ENCODE data around the gene PDZK1IP1.
A peak's percentile ranks its signal among the peaks of the same experiment; 100 is the strongest.

The PDZK1IP1 gene

GRCh38 chr1:47214549-47214948 is 24.7 kb upstream of the PDZK1IP1 start:
- Histone ChIP-seq H3K27ac (no peak overlapping the region), H3K9me3 (no peaks in the 10 kb centered on the region), H3K27me3 (peaks cover 0 to 3% of the 10 kb centered on the region in 2 donors), H3K36me3 (no peaks in the 10 kb centered on the region), H3K4me3 (no peak overlapping the region), H3K4me1 (no peaks in the 10 kb centered on the region)
- intact Hi-C loops (cut with DNase I; ENCODE audit: low total_unique reads): no loop called here
- DNase-seq: no peak
- no peak for TF ChIP-seq CTCF (IDR thresholded peaks at IDR 0.05)

GRCh38 chr1:47213230-47213963 is 23.6 kb upstream of the PDZK1IP1 start:
- Histone ChIP-seq H3K27me3 (peaks cover 0 to 9% of the 10 kb centered on the region in 2 donors), H3K36me3 (no peaks in the 10 kb centered on the region), H3K27ac (no peak overlapping the region), H3K4me1 (no peaks in the 10 kb centered on the region), H3K9me3 (no peaks in the 10 kb centered on the region), H3K4me3 (no peak overlapping the region)
- no peak for TF ChIP-seq CTCF (IDR thresholded peaks at IDR 0.05)
- intact Hi-C loops (cut with DNase I; ENCODE audit: low total_unique reads): no loop called here
- DNase-seq: no peak

- intact Hi-C loops (cut with DNase I; ENCODE audit: low total_unique reads): no loop called here
These were observed 22.9 kb upstream of the PDZK1IP1 start for GRCh38 chr1:47212636-47213229.

GRCh38 chr1:47211796-47212269 is 22.0 kb upstream of the PDZK1IP1 start:
- no peak overlapping the region for H3K27ac ChIP-seq
- TF ChIP-seq CTCF (IDR thresholded peaks at IDR 0.05): no peak
- peak; percentile 52 to 73 for DNase-seq

More at GRCh38 chr1:47212636-47213229, 22.9 kb upstream of the PDZK1IP1 start:
- TF ChIP-seq CTCF (IDR thresholded peaks at IDR 0.05): no peak
- no peak for DNase-seq
- H3K36me3 ChIP-seq: no peaks in the 10 kb centered on the region
- no peaks in the 10 kb centered on the region for H3K4me1 ChIP-seq
- no peak overlapping the region for H3K4me3 ChIP-seq
- H3K27ac ChIP-seq: no peak overlapping the region
- no peaks in the 10 kb centered on the region for H3K9me3 ChIP-seq
- H3K27me3 ChIP-seq: peaks cover 0 to 15% of the 10 kb centered on the region in 2 donors

GRCh38 chr1:47210666-47211065 is 20.8 kb upstream of the PDZK1IP1 start:
- no peaks in the 10 kb centered on the region for H3K4me1 ChIP-seq

More at GRCh38 chr1:47211796-47212269, 22.0 kb upstream of the PDZK1IP1 start:
- H3K9me3 ChIP-seq: no peaks in the 10 kb centered on the region
- H3K4me3 ChIP-seq: no peak overlapping the region
- peaks cover 0 to 16% of the 10 kb centered on the region in 2 donors for H3K27me3 ChIP-seq
- H3K4me1 ChIP-seq: no peaks in the 10 kb centered on the region
- H3K36me3 ChIP-seq: no peaks in the 10 kb centered on the region
- intact Hi-C loops (cut with DNase I; ENCODE audit: low total_unique reads): no loop called here

More at GRCh38 chr1:47210666-47211065, 20.8 kb upstream of the PDZK1IP1 start:
- no peak overlapping the region for H3K27ac ChIP-seq
- H3K36me3 ChIP-seq: no peaks in the 10 kb centered on the region
- intact Hi-C loops (cut with DNase I; ENCODE audit: low total_unique reads): no loop called here
- no peaks in the 10 kb centered on the region for H3K9me3 ChIP-seq
- DNase-seq: no peak
- peaks cover 0 to 20% of the 10 kb centered on the region in 2 donors for H3K27me3 ChIP-seq
- no peak for TF ChIP-seq CTCF (IDR thresholded peaks at IDR 0.05)
- no peak overlapping the region for H3K4me3 ChIP-seq
